Measurements from ENCODE around the gene ITGB8.

Gene ITGB8

DNA sequence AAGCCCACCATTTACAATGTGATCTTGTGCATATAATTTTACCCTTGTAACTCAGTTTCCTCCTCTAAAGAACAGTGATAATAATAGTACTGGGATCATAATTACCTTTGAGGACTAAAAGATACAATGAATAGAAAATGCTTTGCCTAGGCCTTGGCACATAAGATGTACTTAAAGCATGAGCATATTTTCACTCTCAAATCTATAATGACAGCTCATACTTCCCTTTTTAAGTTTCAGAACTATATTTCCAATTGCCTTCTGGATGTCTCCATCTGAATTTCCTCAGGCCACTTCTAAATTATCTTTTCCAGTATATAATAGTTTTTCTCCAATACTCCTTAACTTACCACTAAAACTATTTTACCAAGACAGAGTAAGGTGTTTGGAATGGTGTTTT is 13.3 kb upstream of the ITGB8 start:
- no peak overlapping the region for H3K4me3 ChIP-seq (IDR thresholded peaks at IDR 0.05; ENCODE audit: insufficient read depth, low read depth, low read length)
- no peak overlapping the region for H3K4me2 ChIP-seq
- H3K9ac ChIP-seq, result no peak overlapping the region
- H3K79me2 ChIP-seq (ENCODE audit: insufficient read depth, low read depth), result no peaks in the 10 kb centered on the region
- H3K36me3 ChIP-seq (ENCODE audit: insufficient read depth), result no peaks in the 10 kb centered on the region
- no peak overlapping the region for H3K27ac ChIP-seq
- H3K4me1 ChIP-seq (ENCODE audit: low read depth, poor library complexity, severe bottlenecking), result peaks cover 32% of the 10 kb centered on the region
- H3K27me3 ChIP-seq (ENCODE audit: insufficient read depth, low read depth), result no peaks in the 10 kb centered on the region
- no peak for TF ChIP-seq CTCF (conservative IDR thresholded peaks at IDR 0.05; ENCODE audit: low read depth, low read length)
- H2AFZ ChIP-seq (ENCODE audit: low read depth), result no peak overlapping the region
- no peaks in the 10 kb centered on the region for H4K20me1 ChIP-seq (ENCODE audit: insufficient read depth)

- H3K4me2 ChIP-seq, result no peak overlapping the region
- no peaks in the 10 kb centered on the region for H4K20me1 ChIP-seq (ENCODE audit: insufficient read depth)
- H3K27me3 ChIP-seq (ENCODE audit: insufficient read depth, low read depth), result no peaks in the 10 kb centered on the region
- no peak overlapping the region for H2AFZ ChIP-seq (ENCODE audit: low read depth)
- no peak for TF ChIP-seq CTCF (conservative IDR thresholded peaks at IDR 0.05; ENCODE audit: low read depth, low read length)
- no peak overlapping the region for H3K4me3 ChIP-seq (IDR thresholded peaks at IDR 0.05; ENCODE audit: insufficient read depth, low read depth, low read length)
- H3K79me2 ChIP-seq (ENCODE audit: insufficient read depth, low read depth), result no peaks in the 10 kb centered on the region
- peaks cover 17% of the 10 kb centered on the region for H3K4me1 ChIP-seq (ENCODE audit: low read depth, poor library complexity, severe bottlenecking)
- no peak overlapping the region for H3K9ac ChIP-seq
- H3K36me3 ChIP-seq (ENCODE audit: insufficient read depth), result no peaks in the 10 kb centered on the region
- H3K27ac ChIP-seq, result no peak overlapping the region
Observed at GRCh38 chr7:20318933-20319332, 11.8 kb upstream of the ITGB8 start.

GRCh38 chr7:20320322-20320721 is 10.4 kb upstream of the ITGB8 start:
- no peak overlapping the region for H3K9ac ChIP-seq
- no peak overlapping the region for H3K27ac ChIP-seq
- no peaks in the 10 kb centered on the region for H4K20me1 ChIP-seq (ENCODE audit: insufficient read depth)
- H3K79me2 ChIP-seq (ENCODE audit: insufficient read depth, low read depth), result no peaks in the 10 kb centered on the region
- no peak for TF ChIP-seq CTCF (conservative IDR thresholded peaks at IDR 0.05; ENCODE audit: low read depth, low read length)
- H3K27me3 ChIP-seq (ENCODE audit: insufficient read depth, low read depth), result no peaks in the 10 kb centered on the region
- H3K4me2 ChIP-seq, result no peak overlapping the region
- no peaks in the 10 kb centered on the region for H3K36me3 ChIP-seq (ENCODE audit: insufficient read depth)
- peaks cover 3% of the 10 kb centered on the region for H3K4me1 ChIP-seq (ENCODE audit: low read depth, poor library complexity, severe bottlenecking)
- no peak overlapping the region for H2AFZ ChIP-seq (ENCODE audit: low read depth)
- H3K4me3 ChIP-seq (IDR thresholded peaks at IDR 0.05; ENCODE audit: insufficient read depth, low read depth, low read length), result no peak overlapping the region

GRCh38 chr7:20320786-20321185 is 9.9 kb upstream of the ITGB8 start:
- Histone ChIP-seq H3K79me2 (ENCODE audit: insufficient read depth, low read depth) (no peaks in the 10 kb centered on the region), H4K20me1 (ENCODE audit: insufficient read depth) (no peaks in the 10 kb centered on the region), H3K36me3 (ENCODE audit: insufficient read depth) (no peaks in the 10 kb centered on the region), H3K9ac (no peak overlapping the region), H3K4me2 (no peak overlapping the region), H3K4me1 (ENCODE audit: low read depth, poor library complexity, severe bottlenecking) (no peaks in the 10 kb centered on the region), H2AFZ (ENCODE audit: low read depth) (no peak overlapping the region), H3K27me3 (ENCODE audit: insufficient read depth, low read depth) (no peaks in the 10 kb centered on the region), H3K27ac (no peak overlapping the region), H3K4me3 (IDR thresholded peaks at IDR 0.05; ENCODE audit: insufficient read depth, low read depth, low read length) (no peak overlapping the region)
- TF ChIP-seq CTCF (conservative IDR thresholded peaks at IDR 0.05; ENCODE audit: low read depth, low read length), result no peak

- Histone ChIP-seq H2AFZ (ENCODE audit: low read depth) (no peak overlapping the region), H3K9ac (no peak overlapping the region), H3K36me3 (ENCODE audit: insufficient read depth) (no peaks in the 10 kb centered on the region), H3K27ac (no peak overlapping the region), H3K27me3 (ENCODE audit: insufficient read depth, low read depth) (no peaks in the 10 kb centered on the region), H4K20me1 (ENCODE audit: insufficient read depth) (no peaks in the 10 kb centered on the region), H3K4me2 (no peak overlapping the region), H3K4me1 (ENCODE audit: low read depth, poor library complexity, severe bottlenecking) (peaks cover 22% of the 10 kb centered on the region), H3K79me2 (ENCODE audit: insufficient read depth, low read depth) (no peaks in the 10 kb centered on the region), H3K4me3 (IDR thresholded peaks at IDR 0.05; ENCODE audit: insufficient read depth, low read depth, low read length) (no peak overlapping the region)
- no peak for TF ChIP-seq CTCF (conservative IDR thresholded peaks at IDR 0.05; ENCODE audit: low read depth, low read length)
Observed at GRCh38 chr7:20323595-20323994, 7.1 kb upstream of the ITGB8 start.

Data from KMS-11 (cell line).